Left colon (tissue), 2 donors: ENCODE data around the gene ESPL1. TPM values are rescaled to one million over a fixed set of nuclear protein-coding genes. Genes with fewer than 3 reads are reported as not detected.

Source experiments
- ATAC-seq: fragments of 200-7000 bp; cut with Tn5 transposase; one replicate; pipeline ENCODE4 v1.9.1; 2020; ENCODE audit warnings: mild to moderate bottlenecking, moderate library complexity
- DNase-seq, 2 donors: peaks; one replicate each; pipeline ENCODE4 v3.0.0-alpha.2; 2020
- intact Hi-C, 2 donors: fragments of 100-400 bp; cut with DNase I in 1 of 2; cut with micrococcal nuclease in 1 of 2; formaldehyde crosslinking; loops; one replicate each; pipeline versions ENCODE4 v1.11.2 to v1.14.0; 2022; cut with DNase I, micrococcal nuclease
- total RNA-seq, 2 donors: library from RNA; stranded (reverse); fragmentation: NEBNext Ultra II Directional; extraction: Animal tissue kit (Norgen Biotek cat#: 25700); gene quantifications; one replicate each; pipeline ENCODE4 v1.2.1, GENCODE V29; 2021
- donor health status: DM: no; HTN: no; CAD: no.
- donor health status: DM: yes; HTN: yes; CAD: no.

ESPL1 gene
- total RNA-seq, 2 donors from 2014 or later = 3.3 to 9.6 TPM

DNA sequence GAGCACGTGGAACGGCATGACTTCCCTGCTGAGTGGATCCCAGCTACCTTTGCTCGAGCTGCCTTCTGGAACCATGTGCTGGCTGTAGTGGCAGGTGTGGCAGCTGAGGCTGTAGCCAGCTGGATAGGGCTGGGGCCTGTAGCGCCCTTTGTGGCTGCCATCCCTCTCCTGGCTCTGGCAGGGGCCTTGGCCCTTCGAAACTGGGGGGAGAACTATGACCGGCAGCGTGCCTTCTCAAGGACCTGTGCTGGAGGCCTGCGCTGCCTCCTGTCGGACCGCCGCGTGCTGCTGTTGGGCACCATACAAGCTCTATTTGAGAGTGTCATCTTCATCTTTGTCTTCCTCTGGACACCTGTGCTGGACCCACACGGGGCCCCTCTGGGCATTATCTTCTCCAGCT lies 14.8 kb upstream of the ESPL1 start:
- intact Hi-C loops = no loop called here
- DNase-seq = no peak
- no peak for ATAC-seq

DNA sequence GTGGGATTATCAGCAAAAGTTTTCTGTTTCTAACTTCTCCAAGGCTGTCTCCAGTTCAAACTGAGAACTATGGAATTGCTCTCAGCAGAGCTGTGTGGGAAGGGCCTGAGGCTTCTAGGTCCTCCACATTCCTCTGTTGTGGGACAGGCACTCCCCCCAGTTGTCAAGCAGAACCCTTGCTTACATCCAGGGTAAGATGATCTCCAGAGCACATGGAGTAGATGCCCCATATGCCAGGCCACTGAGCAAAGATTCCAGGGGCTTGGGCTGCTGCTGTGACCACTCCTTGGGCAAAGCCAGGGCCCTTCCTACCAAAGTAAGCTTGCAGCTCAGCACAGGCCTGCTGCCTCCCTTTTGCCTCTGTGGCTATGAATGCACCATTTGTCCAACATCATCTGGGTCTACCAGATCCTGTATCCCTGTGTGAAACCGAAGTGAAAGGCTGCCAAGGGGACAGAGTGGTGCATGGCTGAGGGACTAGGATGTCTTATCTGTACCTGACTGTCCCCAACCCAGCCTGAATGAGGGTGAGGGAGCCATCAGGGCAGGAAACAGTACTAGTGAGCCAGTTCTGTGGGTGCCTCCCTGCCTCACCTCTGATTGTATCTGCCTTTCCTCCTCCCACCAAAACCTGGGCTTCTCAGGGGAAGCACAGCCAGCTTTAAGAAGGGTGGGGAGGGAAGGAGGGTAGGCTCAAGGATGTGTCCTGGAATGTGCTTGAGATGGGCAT lies 13.1 kb upstream of the ESPL1 start:
- intact Hi-C loops = no loop called here
- ATAC-seq (no peak), DNase-seq (no peak)

DNA sequence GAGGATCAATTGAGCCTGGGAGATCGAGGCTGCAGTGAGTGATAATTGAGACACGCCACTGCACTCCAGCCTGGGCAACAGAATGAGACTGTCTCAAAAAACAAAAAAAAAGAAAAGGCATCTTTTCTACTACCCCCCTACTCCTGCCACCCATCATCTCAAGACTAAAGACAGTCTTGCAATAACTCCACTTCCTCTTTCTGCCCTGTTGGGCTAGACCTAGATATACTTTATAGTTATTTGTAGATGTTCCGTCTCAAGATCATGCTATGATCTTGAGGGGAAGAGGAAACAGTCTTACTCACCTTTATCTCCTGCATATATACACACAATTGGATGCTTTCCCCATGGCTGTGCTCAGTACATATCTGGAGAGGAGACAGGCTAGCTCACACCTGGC lies 12.1 kb upstream of the ESPL1 start:
- intact Hi-C loops = no loop called here
- ATAC-seq (no peak), DNase-seq (no peak)

DNA sequence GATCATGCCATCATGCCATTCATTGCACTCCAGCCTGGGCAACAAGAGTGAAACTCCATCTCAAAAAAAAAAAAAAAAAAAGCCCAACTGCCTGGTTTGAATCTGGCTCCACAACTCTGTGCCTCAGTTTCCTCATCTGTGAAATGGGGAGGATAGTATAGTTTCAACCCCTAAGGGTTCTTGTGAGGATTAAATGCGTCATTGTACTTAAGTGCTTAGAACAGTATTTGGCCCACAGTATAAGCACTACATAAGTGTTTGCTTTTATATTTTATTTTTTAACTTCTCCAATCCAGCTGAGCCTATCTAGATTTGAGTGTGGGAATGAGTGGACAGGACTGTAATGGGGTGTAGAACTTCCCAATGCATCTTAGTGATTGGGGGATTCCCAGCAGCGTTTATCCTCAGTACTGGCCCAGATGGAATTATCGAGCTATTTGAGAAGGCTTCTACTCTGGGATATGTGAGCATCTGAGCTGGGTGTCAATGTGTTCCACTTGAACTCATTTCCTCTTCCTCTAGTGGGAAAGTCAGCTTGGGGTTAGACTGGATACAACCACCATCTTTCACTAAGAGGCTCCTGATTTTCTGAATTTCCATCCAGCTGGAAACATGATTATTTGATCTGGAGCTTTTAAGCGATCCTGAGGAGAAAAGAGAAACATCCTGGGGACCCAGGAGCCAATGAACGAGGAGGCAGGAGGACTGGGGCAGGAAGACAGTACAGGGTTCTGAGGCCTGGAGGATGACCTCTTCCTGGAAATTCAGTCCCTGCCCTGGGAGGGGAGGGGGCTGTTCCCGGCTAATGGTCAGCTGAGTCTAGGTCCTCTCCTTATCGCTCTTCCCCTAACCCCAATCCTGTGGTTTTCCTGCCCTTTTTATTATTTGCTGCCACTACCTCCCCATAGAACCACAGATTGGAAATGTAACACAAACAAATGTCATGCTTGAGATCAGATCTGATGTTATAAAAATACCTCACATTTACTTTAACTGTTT lies 9.3 kb upstream of the ESPL1 start:
- no peak for DNase-seq
- no peak for ATAC-seq
- intact Hi-C loops = no loop called here

DNA sequence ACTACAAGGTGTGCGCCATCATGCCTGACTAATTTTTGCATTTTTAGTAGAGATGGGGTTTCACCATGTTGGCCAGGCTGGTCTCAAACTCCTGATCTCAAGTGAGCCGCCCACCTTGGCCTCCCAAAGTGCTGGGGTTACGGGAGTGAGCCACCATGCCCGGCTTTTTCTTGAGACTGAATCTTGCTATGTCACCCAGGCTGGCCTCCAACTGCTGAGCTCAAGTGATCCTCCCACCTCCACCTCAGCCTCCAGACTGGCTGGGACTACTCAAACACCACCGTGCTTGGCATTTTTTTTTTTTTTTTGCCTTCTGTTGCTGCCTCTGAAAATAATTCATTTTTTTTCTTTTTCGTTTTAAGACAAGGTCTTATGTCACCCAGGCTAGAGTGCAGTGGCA lies 8.2 kb upstream of the ESPL1 start:
- no peak for ATAC-seq
- intact Hi-C loops = no loop called here
- no peak for DNase-seq

DNA sequence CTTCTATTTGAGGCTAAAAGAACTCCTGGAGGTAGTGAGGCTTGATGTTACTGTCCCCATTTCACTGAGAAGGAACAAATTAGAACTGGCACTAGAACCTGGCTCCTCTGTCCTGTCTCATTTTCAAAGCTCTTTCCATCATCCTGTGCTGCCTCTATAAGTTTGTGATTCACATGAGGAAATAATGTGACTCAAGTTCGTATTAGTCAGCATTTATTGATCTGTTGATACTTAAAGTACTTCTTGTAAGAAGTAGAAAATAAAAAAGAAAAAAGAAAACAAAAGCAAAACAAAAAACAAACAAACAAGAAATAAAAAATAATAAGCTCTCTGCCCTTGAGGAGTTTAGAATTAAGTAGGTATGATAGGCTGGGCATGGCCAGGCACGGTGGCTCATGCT lies 2.3 kb upstream of the ESPL1 start:
- no peak for ATAC-seq
- intact Hi-C loops = no loop called here
- DNase-seq = no peak

DNA sequence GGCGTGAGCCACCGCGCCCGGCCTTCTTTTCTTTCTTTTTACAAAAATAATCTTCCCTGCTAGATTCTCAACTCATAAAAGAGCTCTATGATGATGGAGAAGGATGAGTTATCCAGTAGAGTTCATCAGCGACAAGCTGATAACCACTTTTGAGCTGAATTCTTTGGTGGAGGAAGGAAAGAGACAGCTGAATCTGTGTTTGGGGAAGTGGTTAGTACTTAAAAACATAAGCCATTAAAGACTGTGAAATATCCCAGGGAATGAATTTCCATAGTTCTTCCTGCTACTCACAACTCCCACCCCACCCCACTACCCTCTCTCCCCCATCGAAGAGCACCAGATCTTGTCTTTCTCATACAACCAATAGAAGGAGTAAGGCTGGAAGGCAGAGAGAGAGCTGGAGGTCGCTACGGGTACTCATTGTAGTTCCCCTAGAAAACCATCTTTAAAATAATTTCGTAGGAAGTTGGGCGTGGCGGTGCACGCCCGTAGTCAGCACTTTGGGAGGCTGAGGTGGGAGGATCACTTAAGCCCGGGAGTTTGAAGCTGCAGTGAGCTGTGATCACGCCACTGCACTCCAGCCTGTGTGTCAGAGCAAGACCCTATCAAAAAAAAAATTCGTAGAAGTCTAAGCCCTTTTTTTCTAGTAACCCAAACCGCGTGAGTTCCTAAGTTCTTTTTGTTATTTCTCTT lies 647 bp upstream of the ESPL1 start:
- DNase-seq (peak in 1 of 2 donors; percentile 23), ATAC-seq (peak; percentile 45)
- intact Hi-C loops = no loop called here

DNA sequence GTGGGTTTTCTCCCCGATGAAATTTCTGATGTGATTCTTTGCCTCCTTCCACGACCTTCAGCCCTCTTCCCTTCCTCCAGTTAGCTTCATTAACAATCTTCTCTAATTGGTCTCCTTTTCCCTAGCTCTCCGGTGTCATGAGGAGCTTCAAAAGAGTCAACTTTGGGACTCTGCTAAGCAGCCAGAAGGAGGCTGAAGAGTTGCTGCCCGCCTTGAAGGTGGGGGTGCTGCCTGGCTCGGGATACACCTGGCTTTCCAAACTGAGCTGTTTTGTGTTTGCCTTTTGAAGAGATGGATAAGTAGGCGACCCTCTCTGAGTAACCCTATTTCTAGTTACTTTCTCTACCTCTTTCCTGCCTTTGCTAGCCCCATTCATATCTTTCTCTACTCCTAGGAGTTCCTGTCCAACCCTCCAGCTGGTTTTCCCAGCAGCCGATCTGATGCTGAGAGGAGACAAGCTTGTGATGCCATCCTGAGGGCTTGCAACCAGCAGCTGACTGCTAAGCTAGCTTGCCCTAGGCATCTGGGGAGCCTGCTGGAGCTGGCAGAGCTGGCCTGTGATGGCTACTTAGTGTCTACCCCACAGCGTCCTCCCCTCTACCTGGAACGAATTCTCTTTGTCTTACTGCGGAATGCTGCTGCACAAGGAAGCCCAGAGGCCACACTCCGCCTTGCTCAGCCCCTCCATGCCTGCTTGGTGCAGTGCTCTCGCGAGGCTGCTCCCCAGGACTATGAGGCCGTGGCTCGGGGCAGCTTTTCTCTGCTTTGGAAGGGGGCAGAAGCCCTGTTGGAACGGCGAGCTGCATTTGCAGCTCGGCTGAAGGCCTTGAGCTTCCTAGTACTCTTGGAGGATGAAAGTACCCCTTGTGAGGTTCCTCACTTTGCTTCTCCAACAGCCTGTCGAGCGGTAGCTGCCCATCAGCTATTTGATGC lies 797 bp downstream of the ESPL1 start:
- DNase-seq (no peak), ATAC-seq (peak; percentile 2)
- intact Hi-C loops = no loop called here

DNA sequence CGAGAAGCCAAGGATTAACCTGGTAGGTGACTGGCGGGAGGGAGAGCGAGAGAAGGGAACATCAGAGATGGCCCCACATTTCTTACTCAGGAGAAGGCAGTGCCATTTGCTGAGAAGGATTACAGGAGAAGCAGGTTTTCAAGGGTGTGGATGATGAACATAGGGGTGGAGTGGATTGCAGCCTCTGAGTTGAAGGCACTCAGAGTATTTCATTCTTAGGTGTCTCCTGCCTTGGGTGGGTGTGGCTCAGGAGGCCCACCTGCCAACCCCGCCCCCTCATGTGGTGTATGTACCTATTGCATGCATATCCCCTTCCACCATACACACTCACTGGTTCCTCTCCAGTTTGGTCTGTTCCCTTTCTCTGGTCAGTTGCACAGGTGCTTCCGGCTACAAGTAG lies 6.3 kb downstream of the ESPL1 start:
- ATAC-seq = no peak
- intact Hi-C loops = loop anchor here in 1 of 2 donors (10.0 kb wide), 1 partner anchor 60 kb away; no protein-coding TSS in a partner anchor
- DNase-seq = no peak

DNA sequence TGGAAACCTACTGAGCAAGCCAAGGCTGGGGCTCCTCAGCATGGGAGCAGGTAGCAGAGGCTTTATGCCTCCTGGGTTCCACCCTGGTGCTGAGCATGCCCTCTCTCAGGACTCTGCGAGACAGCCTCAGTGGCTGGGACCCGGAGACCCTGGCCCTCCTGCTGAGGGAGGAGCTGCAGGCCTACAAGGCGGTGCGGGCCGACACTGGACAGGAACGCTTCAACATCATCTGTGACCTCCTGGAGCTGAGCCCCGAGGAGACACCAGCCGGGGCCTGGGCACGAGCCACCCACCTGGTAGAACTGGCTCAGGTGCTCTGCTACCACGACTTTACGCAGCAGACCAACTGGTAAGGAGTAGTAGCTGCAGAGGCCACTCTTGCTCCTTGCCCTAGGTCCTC lies 8.4 kb downstream of the ESPL1 start:
- intact Hi-C loops = loop anchor here in 1 of 2 donors (10.0 kb wide), 1 partner anchor 62 kb away; no protein-coding TSS in a partner anchor
- no peak for ATAC-seq
- DNase-seq = no peak

DNA sequence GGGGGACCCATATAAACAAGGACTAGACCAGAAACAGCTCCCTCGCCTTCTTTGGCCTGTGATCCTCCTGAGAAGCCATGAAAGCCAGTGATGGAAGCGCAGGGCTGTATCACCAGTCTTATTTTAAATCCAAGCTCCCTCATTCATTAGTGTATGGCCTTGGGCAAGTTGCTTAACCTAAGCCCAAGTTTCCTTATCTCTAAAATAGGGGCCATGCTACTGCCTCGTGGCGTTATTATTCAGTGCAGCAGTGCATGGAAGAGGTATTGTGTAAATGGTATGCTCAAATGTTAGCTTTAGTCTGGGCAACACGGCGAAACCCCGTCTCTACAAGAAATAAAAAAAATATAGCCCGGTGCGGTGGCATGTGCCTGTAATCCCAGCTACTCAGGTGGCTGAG lies 9.9 kb downstream of the ESPL1 start:
- DNase-seq (no peak), ATAC-seq (no peak)
- intact Hi-C loops = loop anchor here in 1 of 2 donors (10.0 kb wide), 1 partner anchor 63 kb away; no protein-coding TSS in a partner anchor

DNA sequence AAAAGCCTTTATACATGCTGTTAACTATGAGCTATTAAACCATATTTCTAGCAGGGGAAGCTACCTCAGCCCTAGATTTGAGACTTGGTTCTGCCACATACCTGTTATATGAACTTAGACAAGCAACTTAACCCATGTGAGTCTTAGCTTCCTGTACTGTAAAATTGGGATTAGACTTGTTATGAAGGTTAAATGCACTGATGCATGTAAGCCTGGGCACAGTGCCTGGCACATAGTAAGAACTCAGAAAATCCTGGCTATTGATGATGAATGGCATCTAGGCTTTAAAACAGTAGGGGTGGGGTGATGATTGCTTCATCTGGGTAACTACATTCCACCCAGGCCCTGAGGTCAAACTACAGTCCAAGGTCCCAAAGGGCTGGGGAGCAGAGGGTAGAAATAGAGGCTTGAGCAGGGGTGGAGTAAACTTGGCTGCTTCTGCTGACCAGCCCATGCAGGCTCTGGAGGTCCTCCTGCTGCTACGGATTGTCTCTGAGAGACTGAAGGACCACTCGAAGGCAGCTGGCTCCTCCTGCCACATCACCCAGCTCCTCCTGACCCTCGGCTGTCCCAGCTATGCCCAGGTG lies 11.3 kb downstream of the ESPL1 start:
- DNase-seq (no peak), ATAC-seq (peak; percentile 89)
- intact Hi-C loops = loop anchor here in 1 of 2 donors (10.0 kb wide), 1 partner anchor 65 kb away; no protein-coding TSS in a partner anchor

DNA sequence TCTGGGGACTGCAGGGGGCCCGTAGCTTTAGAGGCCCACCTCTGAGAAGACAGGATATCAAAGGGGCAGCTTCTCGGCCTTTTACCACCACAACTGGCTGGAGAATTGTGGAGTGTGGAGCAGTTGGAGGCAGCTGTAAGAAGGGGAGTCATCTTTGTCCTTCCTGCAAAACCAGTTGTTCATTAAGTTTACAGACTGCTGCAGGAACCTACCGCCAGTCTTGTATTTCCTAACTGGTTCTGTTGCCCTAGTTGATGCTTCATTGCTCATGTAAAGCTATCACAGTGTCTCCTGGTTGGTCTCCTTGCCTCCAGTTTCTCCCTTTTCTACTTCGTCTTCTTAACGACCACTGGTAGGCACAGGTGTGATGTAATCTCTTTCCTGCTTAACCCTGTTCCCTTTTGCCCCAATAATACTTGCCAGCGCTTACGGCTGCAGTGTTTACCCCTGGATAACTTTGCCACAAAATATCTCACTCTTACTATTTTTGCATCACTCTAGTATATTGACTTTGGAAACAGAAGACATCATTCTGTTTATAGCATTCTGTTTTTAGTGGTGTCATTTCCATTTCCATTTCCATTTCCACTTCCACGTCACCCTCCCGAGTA lies 11.9 kb downstream of the ESPL1 start:
- DNase-seq (no peak), ATAC-seq (peak; percentile 36)
- intact Hi-C loops = loop anchor here in 1 of 2 donors (10.0 kb wide), 1 partner anchor 65 kb away; no protein-coding TSS in a partner anchor

DNA sequence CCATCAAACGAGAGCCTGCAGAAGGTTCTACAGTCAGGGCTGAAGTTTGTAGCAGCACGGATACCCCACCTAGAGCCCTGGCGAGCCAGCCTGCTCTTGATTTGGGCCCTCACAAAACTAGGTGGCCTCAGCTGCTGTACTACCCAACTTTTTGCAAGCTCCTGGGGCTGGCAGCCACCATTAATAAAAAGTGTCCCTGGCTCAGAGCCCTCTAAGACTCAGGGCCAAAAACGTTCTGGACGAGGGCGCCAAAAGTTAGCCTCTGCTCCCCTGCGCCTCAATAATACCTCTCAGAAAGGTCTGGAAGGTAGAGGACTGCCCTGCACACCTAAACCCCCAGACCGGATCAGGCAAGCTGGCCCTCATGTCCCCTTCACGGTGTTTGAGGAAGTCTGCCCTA lies 18.3 kb downstream of the ESPL1 start:
- no peak for ATAC-seq
- intact Hi-C loops = loop anchor here in 1 of 2 donors (2.0 kb wide), 1 partner anchor 74 kb away; no protein-coding TSS in a partner anchor
- DNase-seq = no peak

DNA sequence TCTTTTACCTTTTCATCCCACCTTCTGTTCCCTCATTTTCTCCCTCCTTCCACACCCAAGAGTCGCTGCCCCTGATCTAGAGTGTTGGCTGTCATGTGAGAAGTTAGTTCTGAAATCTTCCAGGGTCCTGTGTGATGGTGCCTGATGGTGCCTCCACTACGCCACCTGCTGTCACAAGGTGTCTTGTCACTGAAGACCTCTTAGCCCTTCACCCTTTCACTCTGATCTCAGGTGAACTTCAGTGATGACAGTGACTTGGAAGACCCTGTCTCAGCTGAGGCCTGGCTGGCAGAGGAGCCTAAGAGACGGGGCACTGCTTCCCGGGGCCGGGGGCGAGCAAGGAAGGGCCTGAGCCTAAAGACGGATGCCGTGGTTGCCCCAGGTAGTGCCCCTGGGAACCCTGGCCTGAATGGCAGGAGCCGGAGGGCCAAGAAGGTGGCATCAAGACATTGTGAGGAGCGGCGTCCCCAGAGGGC lies 19.7 kb downstream of the ESPL1 start:
- intact Hi-C loops = loop anchor here in 1 of 2 donors (2.0 kb wide), 1 partner anchor 75 kb away; no protein-coding TSS in a partner anchor
- ATAC-seq = peak; percentile 84
- DNase-seq = peak; percentile 50 to 89

DNA sequence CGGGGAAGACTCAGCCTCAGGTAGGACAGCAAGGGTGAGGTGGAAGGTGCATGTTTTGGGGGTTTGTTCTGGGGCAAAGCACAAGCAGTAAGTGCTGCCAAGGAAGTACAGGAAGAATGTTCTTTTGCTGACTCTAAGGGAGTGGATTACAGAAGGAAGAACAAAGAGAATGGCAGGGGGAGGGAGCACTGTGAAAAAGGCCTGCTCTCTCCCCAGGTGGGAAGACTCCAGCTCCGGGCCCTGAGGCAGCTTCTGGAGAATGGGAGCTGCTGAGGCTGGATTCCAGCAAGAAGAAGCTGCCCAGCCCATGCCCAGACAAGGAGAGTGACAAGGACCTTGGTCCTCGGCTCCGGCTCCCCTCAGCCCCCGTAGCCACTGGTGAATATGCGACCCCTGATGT lies 20.2 kb downstream of the ESPL1 start:
- ATAC-seq (no peak), DNase-seq (no peak)
- intact Hi-C loops = no loop called here

DNA sequence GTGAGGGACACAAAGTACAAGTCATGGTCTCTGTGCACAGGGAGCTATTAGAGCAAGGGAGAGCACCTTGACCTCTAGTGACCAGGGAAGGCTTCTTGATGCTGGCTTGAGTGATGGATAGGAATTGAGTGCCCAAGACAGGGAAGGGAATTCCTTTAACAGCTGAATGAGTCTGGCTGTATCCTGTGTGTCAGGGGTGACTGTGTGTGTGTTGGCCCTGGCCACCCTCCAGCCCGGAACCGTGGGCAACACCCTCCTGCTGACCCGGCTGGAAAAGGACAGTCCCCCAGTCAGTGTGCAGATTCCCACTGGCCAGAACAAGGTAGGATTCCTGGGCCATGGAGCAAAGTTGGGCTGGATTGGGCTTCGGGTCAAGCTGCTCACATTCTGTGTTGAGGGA lies 21.8 kb downstream of the ESPL1 start:
- intact Hi-C loops = no loop called here
- ATAC-seq (no peak), DNase-seq (no peak)
